Adrenal gland (tissue), 12 donors: ENCODE measurements around the gene ATG16L2. TPM values are rescaled to one million over a fixed set of nuclear protein-coding genes. Genes with fewer than 3 reads are reported as not detected.

Source experiments
- DNase-seq, 7 donors: peaks; one replicate each; pipeline ENCODE4 v3.0.0-alpha.2; 2019 to 2020
- H3K27ac ChIP-seq, 5 donors: fragments of 200-600 bp; sonication (generic) in 4 of 5; 1 replicate in 3 of 5; 2 replicates in 2 of 5; pipeline versions ENCODE4 v1.5.1 to v1.8.0; 2016 to 2020; ENCODE audit warnings: mild to moderate bottlenecking in 1 of 5
- H3K27me3 ChIP-seq: fragments of 200-600 bp; 2 replicates; pipeline ENCODE4 v1.8.0; 2021
- H3K36me3 ChIP-seq, 2 donors: fragments of 200-600 bp; replicated peaks in 1 of 2; 1 replicate in 1 of 2; 2 replicates in 1 of 2; pipeline versions ENCODE4 v1.5.1 to v1.8.0; 2018 to 2022
- H3K4me1 ChIP-seq, 2 donors: fragments of 200-600 bp; replicated peaks in 1 of 2; 1 replicate in 1 of 2; 2 replicates in 1 of 2; pipeline versions ENCODE4 v1.5.1 to v1.8.0; 2018 to 2021
- H3K4me3 ChIP-seq, 4 donors: fragments of 200-600 bp; sonication (generic) in 3 of 4; one replicate each; pipeline ENCODE4 v1.5.1; 2016 to 2018
- H3K9me3 ChIP-seq, 3 donors: fragments of 200-600 bp; sonication (generic) in 1 of 3; replicated peaks in 1 of 3; 1 replicate in 2 of 3; 2 replicates in 1 of 3; pipeline versions ENCODE4 v1.5.1 to v1.8.0; 2016 to 2021
- CTCF ChIP-seq, 6 experiments: fragments of 450-650 bp in 4 of 6; fragments of 200-600 bp in 2 of 6; sonication (generic) in 1 of 6; IDR thresholded peaks; 1 replicate in 5 of 6; 2 replicates in 1 of 6; pipeline versions ENCODE4 v1.5.1 to v1.8.0; 2016 to 2021; ENCODE audit warnings: antibody characterized with exemption in 6 of 6, mild to moderate bottlenecking in 2 of 6, moderate library complexity in 1 of 6
- POLR2A ChIP-seq, 2 donors: fragments of 450-650 bp; IDR thresholded peaks; one replicate each; pipeline ENCODE4 v1.6.1; 2017; ENCODE audit warnings: antibody characterized with exemption in 2 of 2, mild to moderate bottlenecking in 2 of 2, moderate library complexity in 1 of 2
- WGBS, 4 donors: extraction: QIAGEN DNeasy Blood & Tissue Kit in 2 of 4; methylation state at CpG; one replicate each; pipeline versions ENCODE4 v1.1.5 to v1.1.7; 2013 to 2017; 5-methylcytosine and 5-hydroxymethylcytosine counted together
- intact Hi-C, 2 donors: fragments of 100-400 bp; cut with DNase I; formaldehyde crosslinking; loops; one replicate each; pipeline versions ENCODE4 v1.14.1 to v1.15.0; 2022 to 2023
- polyA plus RNA-seq, 3 donors: library from polyadenylated mRNA; stranded (reverse); fragments of 200-250 nt in 2 of 3; fragments of 350-450 nt in 1 of 3; fragmentation: Illumina TruSeq in 1 of 3; extraction: RNeasy Lipid Tissue Mini Kit (QIAGEN cat#74804) in 1 of 3; gene quantifications; one replicate each; pipeline ENCODE4 v1.2.3, GENCODE V29; 2013 to 2014
- total RNA-seq, 9 donors: library from RNA; depleted of rRNA in 4 of 9; stranded (reverse); fragments of >200 nt in 4 of 9; fragments of 120-200 nt in 1 of 9; fragmentation: NEBNext Ultra II Directional in 1 of 9; extraction: Animal tissue kit (Norgen Biotek cat#: 25700) in 1 of 9; gene quantifications; one replicate each; pipeline versions ENCODE4 v1.1.0 to v1.2.4, GENCODE V29; 2013 to 2023
- donor health status: healthy with polysubstance abuse.
- donor health status: Bipolar disorder and iron deficiency.
- donor health status: DM: yes; HTN: yes; CAD: no.
- donor health status: DM: no; HTN: no; CAD: no.
- donor health status: DM: no; HTN: no; CAD: no.
- donor health status: DM: yes; HTN: yes; CAD: no.

Gene ATG16L2
- total and polyA plus RNA-seq, 12 donors, result 5.7 to 343 (median 30.6) TPM

- peak overlapping the region in 1 of 5 donors; percentile 16 for H3K27ac ChIP-seq
- DNase-seq, result no peak
- intact Hi-C loops, result no loop called here
- no peaks in the 10 kb centered on the region for H3K9me3 ChIP-seq
- WGBS, 4 donors, result 89 to 97% (median 92%) methylated on average over 3 to 4 of the region's 4 CpGs
- no peak overlapping the region for H3K4me3 ChIP-seq
- no peaks in the 10 kb centered on the region for H3K36me3 ChIP-seq
- no peaks in the 10 kb centered on the region for H3K27me3 ChIP-seq
- peaks cover 16 to 40% of the 10 kb centered on the region in 2 donors for H3K4me1 ChIP-seq
- TF ChIP-seq POLR2A (IDR thresholded peaks at IDR 0.05) (no peak), CTCF (IDR thresholded peaks at IDR 0.05) (no peak)
Measured at GRCh38 chr11:72767203-72768062, 46.8 kb upstream of the ATG16L2 start.

GRCh38 chr11:72768581-72768980 is 45.6 kb upstream of the ATG16L2 start:
- Histone ChIP-seq H3K27me3 (no peaks in the 10 kb centered on the region), H3K36me3 (no peaks in the 10 kb centered on the region), H3K4me1 (peaks cover 21 to 44% of the 10 kb centered on the region in 2 donors), H3K4me3 (no peak overlapping the region), H3K27ac (peak overlapping the region in 2 of 5 donors; percentile 16 to 21), H3K9me3 (no peaks in the 10 kb centered on the region)
- no peak for TF ChIP-seq POLR2A (IDR thresholded peaks at IDR 0.05)
- no peak for TF ChIP-seq CTCF (IDR thresholded peaks at IDR 0.05)
- WGBS, 4 donors, result 90 to 100% (median 95%) methylated on average over 3 of the region's 3 CpGs
- intact Hi-C loops, result no loop called here
- DNase-seq, result no peak

GRCh38 chr11:72769680-72770079 is 44.5 kb upstream of the ATG16L2 start:
- WGBS, 4 donors, result 57 to 64% (median 59%) methylated on average over 4 of the region's 4 CpGs
- DNase-seq, result peak in 3 of 7 donors; percentile 38 to 82 (median 55)
- no peaks in the 10 kb centered on the region for H3K36me3 ChIP-seq
- TF ChIP-seq POLR2A (IDR thresholded peaks at IDR 0.05) (no peak), CTCF (IDR thresholded peaks at IDR 0.05) (no peak)
- peaks cover 32 to 55% of the 10 kb centered on the region in 2 donors for H3K4me1 ChIP-seq
- peak overlapping the region in 1 of 5 donors; percentile 88 for H3K27ac ChIP-seq
- H3K4me3 ChIP-seq, result no peak overlapping the region
- H3K9me3 ChIP-seq, result no peaks in the 10 kb centered on the region
- no peaks in the 10 kb centered on the region for H3K27me3 ChIP-seq
- intact Hi-C loops, result no loop called here

- no peaks in the 10 kb centered on the region for H3K27me3 ChIP-seq
- H3K36me3 ChIP-seq, result no peaks in the 10 kb centered on the region
- H3K4me1 ChIP-seq, result peaks cover 41 to 66% of the 10 kb centered on the region in 2 donors
- no peak overlapping the region for H3K4me3 ChIP-seq
- peak overlapping the region in 2 of 5 donors; percentile 16 to 88 for H3K27ac ChIP-seq
- 83 to 87% (median 86%) methylated on average over 3 of the region's 3 CpGs for WGBS, 4 donors
- no peak for TF ChIP-seq CTCF (IDR thresholded peaks at IDR 0.05)
- no peak for TF ChIP-seq POLR2A (IDR thresholded peaks at IDR 0.05)
- no peak for DNase-seq
- intact Hi-C loops, result no loop called here
- no peaks in the 10 kb centered on the region for H3K9me3 ChIP-seq
Measured at GRCh38 chr11:72770799-72771198, 43.4 kb upstream of the ATG16L2 start.
